Right renal pelvis (tissue), 4 donors: ENCODE results near the gene TNK2. TPM values are rescaled to one million over a fixed set of nuclear protein-coding genes. Genes with fewer than 3 reads are reported as not detected.

Source experiments
- DNase-seq, 4 donors: peaks; one replicate each; pipeline ENCODE4 v3.0.0-alpha.2; 2013; ENCODE audit warnings: low read depth in 4 of 4, low spot score in 3 of 4, missing footprints in 1 of 4
- polyA plus RNA-seq, 4 donors: library from polyadenylated mRNA; unstranded; fragments of 120-200 nt; gene quantifications; one replicate each; pipeline ENCODE4 v1.2.1, GENCODE V29; 2013; ENCODE audit not compliant: insufficient read length in 4 of 4

Gene TNK2
- polyA plus RNA-seq, 4 donors: 24.0 to 32.3 (median 27.5) TPM

DNA sequence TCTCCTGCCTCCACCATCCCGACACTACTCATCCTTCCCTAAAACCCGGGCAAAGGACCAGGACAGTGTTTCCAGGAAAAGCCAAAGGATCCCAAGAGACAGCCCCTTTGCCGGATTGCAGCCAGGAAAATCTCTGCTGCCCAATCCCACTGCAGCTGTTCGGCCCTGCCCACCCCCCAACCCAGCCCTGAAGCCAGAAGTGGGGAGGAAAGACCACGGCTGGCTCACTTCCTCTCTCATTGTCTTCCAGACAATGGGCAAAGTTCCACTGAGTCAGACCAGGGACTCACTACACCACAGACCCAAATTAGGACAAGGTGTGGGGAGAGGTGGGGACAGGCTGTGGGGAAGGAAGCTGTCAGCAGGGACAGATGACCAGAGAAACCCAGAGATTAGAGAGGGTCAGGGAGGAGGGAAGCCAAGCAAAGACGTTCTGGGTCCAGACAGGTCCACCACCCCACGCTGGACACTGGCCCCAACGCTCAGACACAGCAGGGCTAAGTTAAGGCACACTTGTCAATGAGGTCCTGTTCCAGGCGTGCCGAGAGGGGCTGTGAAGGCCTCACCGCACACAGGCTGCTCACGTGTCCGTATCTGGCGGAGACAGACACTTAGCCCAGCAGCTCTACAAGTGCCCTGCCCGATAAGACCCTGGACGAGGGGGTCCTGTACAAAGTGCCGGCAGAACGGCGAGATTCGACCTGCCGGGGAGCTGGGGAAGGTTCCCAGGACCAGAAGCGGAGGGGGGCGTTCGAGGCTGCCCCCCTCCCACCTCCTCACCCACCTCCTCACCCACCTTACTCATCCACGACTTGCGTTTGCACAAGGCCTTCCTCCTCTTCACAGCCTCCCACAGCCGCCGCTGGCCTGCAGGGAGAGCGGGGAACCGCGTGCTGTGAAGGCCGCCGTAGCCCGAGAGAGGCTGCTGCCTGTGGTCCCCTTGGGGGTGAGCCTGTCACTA, 21.9 kb downstream of the TNK2 start:
- DNase-seq: no peak

DNA sequence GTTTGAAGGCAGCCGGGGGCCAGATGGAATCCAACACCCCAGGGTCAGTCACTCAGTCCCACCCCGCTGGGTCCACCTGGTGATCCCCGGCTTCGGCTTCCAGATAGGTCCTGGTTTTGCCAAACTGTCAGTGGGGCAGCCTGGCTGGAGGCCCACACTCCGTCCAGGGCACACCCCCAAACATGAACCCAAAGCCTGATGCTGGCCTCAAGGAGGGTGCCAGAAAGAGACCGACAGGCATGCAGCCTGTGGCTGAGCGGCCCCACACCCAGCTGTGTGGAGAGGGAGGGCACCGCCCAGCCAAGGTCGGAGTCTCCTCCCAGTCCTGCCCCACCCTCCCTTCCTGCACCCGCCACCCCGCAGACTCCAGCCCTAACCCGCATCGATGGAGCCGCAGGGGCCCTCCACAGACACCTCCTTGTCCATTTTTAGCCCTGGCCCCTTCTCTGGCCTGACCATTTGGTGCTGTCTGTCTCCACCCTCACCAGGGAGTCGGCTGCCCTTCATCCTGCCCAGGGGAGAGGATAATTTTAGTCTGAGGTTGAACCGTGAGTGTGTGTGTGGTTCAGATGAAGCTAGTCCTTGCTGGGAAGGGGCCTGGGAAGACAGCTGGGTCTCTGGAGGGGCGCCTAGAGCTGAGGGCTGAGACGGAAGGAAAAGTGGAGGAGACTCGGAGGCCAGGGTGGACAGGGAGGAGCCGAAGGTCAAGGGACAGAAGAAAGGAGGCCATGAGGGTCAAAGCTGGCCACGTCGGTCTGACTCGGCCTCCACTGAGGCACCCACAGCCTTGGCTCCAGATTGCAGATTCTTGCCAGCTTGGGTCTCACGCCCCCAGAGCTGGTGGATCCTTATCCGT, 23.1 kb downstream of the TNK2 start:
- no peak for DNase-seq

DNA sequence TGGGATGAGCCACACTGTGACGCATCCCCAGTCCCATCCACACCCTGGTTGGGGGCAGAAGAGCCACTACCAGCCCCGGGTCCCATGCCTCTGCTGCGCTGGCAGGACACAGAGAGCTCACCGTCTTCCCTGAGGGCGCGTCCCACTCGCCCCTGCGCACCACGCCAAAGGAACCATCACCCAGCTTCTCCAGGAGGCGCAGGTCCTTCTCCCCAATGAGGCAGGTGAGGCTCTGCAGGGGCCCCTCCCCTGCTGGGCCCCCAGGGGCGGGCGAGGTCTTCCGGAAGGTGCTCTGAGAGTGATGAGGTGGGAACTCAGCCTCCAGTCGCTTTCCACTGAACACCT, 23.7 kb downstream of the TNK2 start:
- no peak for DNase-seq

DNA sequence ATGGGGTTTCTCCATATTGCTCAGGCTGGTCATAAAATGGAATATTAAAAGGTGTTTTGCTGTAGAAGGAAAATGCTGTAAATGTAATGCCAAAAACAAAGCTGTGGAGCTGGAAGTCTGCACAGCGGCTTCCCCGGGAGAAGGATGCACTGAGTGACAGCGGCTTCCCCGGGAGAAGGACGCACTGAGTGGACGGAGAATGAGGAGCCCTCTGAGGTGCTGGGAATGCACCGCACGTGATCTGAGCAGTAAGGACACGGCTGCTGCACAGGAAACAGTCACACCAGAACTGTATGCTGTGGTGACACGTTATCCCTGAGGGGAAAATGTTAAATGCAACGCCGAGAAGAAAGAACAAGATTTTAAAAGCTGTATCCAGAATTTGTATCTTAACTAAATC, 24.6 kb downstream of the TNK2 start:
- no peak for DNase-seq

DNA sequence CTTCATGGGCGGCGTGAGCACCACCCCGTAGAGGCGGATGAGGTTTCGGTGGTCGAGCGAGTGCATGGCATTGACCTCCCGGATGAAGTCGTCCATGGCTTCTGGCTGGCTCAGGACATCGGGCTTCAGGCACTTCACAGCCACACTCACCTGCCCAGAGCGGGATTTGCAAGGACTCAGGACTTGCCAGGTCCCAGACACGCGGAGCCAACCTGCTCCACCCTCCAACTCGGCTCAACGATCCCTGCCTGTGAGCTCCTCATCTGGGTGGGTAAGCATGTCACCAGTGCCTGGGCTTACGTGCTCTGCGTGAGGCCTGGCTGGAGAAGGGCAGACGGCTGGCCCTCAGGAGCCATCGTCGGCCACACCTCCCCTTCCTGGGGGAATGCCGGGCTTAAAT, 25.2 kb downstream of the TNK2 start:
- no peak for DNase-seq

DNA sequence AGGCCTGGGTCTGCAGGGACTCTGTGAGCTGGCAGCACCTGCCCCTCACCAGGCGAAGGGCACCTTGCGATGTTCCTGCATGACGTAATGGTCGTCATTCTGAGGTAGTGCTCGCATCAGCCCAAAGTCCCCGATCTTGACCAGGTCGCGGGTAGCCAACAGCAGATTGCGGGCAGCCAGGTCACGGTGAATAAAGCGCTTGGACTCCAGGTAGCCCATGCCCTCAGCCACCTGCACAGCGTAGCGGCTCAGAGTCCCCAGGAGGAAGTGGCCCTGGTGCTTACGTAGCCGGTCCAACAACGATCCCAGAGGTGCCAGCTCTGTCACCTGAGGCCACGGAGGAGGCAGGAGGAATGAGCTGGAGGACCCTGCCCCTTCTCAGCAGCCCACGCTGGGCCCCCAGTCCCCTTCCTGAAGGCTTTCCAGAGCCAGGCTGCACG, 26.3 kb downstream of the TNK2 start:
- DNase-seq: no peak

DNA sequence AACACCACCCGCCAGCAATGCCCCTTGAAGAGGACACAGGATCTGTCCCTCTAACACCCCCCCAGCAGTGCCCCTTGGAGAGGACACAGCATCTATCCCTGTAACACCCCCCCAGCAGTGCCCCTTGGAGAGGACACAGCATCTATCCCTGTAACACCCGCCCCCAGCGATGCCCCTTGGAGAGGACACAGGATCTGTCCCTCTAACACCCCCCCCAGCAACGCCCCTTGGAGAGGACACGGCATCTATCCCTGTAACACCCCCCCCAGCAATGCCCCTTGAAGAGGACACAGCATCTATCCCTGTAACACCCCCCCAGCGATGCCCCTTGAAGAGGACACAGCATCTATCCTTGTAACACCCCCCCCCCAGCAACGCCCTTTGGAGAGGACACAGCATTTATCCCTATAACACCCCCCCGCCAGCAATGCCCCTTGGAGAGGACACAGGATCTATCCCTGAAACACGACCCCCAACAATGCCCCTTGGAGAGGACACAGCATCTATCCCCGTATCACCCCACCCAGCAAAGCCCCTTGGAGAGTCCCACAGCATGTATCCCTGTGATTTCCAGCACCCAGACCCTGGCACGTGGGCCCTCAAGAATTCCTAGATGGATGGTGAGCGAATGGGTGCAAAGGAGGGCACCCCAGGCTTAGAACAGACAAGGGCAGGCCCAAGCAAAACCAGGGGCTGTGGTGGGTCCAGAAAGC, 26.9 kb downstream of the TNK2 start:
- DNase-seq: no peak

DNA sequence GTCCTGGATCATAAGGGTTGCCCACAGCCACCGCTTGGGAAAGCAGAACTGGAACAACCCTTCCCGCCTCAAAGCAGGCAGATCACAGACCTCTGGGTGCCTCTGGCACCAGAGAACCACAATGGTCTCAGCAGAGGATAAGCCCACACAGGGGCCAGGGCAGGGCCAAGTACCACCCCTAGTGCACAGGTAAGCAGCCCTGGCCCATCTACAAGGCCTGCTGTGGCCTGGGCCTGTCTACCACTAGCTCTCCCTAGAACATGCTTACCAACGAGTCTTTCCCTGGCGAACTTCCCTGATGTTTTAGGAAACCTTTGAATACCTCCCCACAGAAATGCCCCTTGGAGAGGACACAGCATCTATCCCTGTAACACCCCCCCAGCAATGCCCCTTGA, 28.3 kb downstream of the TNK2 start:
- DNase-seq: no peak

DNA sequence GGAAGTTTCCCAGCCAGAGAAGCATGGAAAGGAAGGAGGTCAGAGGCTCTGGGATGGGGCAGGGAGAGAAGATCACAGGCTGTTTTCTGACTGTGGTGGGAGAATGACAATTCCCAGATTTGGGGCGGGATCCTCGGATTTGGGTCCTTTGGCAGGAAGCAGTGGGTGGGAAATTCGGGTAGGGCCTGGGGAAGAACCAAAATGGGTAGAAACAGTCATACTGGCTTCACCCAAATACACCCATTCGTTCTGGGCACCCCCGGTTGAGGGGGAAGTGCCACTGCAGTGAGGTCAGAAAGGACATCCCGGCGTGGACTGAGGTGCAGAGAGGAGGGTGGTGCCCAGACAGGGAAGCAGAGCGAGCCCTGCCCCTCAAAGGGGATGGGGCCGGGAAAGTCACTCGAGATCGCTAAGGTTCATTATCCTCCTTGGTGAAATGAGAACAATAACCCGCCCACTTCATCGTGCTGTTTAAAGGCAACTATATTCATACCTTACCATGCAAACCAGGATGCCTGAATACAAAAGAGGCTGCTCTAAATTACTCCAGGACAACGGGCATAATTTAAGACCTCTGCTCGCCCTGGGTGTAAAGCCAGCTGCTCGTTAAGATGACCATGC, 28.8 kb downstream of the TNK2 start:
- no peak for DNase-seq

DNA sequence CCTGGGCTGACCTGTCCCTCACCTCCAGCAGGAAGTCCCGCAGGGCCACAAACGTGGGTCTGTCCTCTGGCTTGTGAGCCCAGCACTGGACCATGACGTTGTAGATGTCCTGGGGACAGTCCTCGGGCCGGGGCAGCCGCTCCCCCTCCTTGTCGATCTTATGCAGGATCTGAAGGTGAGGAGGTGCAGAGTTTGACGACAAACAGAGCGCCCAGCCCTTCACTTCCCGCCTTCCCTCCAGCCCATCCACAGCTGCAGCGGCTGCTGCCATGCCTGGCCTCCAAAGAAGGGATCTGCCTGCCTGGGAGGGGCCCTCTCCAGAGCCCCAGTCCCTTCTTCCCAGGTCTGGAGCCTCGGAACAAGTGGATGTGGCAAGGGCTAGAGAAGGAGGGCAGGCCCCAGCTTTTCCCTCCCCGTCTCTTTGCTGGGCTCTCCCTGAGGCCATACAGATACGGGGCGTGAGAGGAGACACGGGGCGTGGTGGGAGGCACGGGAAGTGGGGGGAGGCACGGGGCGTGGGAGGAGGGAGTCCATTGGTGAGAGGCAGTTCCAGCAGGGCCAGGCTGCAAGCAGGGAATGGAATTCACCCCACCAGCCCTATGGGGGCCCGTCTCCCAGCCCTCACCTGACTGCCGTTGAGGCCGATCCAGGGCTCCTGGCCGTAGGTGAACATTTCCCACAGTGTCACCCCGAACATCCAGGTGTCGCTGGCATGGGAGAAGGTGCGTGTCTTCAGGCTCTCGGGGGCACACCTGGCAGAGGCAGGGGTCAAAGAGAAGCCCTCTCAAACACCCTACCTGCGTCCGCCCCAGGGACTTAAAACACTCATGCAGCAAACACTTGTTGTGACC, 29.7 kb downstream of the TNK2 start:
- DNase-seq: no peak

DNA sequence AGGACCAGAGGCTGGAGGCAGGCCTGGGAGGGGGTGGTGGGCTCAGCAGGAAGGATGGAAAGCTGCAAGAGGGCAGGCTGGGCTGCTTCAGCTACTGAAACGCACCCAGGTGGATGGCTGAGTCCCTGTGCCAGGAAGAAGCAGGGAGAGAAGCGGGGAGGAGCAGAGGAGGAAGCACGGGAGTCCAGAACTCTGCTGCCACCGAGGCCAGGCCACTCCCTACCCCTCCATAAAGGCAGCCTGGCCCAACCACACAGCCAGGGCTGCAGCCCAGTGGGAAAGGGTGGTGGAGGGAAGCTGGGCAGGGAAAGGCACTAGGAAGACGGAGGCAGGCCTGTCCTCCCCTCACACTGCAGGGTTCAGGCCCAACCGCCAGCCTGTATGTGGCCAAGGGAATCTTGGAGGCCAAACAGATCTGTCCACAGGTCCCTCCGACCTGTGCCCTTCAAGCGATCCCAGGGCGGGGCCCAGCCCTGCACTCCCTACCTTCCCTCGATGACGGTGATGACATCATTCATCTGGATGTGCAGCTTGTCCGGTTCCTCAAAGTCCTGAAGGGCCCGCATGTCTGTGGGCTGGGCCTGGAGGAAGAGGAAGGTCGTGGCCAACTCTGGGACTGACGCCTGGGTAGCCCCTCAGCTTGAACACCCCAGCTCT, 30.5 kb downstream of the TNK2 start:
- no peak for DNase-seq

DNA sequence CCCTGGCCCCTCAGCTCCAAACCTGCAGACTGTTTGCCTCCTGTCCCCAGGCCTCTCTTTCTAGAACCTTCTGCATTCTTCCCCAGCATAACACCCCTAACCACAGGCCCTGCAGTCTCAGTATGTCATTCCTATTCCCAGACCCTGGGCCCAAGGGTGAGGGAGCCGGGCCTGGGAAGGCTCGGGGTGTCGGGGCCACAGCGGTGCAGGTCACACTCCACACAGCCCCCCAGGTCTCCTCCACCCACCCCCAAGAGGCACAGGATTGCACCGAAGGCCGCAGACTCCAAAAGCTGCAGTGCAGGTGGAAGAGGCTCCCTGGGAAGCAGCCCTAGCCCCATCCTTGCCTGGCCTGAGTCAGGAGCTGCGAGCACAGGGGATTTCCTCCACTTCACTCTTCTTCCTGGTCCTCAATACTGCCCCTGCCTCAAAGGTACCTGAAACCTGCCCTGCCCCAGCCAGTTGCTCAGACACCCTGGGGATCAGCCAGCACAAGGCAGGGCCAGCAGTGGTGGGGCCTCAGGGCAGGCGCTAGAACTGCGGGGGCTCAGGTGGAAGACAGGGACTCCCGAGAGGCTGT, 31.1 kb downstream of the TNK2 start:
- no peak for DNase-seq

DNA sequence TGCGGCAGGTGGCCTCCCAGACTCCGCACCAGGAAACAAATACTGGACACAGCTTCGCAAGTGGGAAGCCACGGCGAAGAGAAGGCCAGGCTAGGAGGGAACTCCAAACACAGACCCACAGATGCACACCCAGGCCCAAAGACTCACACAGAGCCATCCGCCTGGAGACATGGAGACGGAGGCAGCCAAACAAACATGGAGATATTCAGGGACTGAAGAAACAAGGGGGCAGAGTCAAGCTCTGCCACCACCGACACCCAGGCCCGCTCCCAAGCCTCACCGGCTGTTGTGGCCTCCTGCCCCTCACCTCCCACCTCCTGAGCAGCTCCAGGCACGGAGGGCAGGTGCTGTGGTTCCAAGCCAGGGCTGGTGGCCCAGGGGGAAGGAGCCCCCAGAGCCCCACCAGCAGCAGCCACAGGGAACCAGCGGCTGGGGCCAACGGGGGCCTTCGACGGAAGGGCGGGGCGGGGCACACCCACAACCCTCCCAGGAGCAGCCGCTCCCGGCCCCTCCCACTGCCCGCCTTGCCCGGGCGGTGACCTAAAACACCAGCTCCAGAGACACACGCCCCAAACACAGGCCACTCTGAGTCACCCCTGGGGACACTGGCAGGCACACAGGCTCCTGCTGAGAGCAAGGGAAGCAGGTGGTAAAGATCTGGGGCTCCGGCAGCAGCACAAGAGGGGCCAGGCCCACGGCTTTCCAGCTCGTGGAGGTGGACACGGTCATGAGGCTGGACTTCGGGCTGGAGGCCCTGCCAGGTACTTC, 31.9 kb downstream of the TNK2 start:
- DNase-seq: no peak

DNA sequence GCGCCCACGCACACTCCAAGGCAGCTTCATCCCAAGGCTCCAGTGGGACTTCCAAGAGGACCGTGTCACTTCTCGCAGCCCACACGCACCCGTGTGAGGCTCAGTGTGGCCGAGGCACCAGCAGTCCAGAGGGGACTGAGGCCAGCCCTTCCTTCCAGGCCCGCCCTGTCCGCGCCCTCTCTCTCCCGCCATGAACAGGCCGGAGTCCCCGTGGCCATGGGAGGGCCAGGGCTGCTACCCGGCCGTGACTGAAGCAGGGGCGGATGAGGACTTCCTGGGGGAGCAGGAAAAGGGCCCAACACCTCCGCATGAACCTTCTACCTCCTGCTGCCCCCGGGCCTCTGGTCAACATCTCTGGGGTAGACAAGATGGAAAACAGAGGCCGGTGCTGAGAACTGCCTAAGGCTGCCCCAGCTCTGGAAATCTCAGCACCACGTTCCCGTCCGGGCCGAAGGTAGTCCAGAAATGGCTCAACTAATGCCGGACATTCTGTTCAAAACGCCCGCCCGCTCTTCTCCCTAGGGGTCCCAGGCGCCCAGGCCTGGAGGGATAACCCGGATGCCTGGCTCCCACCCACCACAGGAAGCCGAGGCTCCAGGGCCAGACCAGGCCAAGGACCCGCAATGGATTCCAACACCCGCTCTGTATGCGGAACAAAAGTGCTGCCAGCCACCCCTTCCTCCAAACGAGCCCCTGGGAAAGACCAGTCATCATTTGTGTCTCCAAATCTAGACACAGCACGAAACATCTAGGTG, 32.7 kb downstream of the TNK2 start:
- no peak for DNase-seq

DNA sequence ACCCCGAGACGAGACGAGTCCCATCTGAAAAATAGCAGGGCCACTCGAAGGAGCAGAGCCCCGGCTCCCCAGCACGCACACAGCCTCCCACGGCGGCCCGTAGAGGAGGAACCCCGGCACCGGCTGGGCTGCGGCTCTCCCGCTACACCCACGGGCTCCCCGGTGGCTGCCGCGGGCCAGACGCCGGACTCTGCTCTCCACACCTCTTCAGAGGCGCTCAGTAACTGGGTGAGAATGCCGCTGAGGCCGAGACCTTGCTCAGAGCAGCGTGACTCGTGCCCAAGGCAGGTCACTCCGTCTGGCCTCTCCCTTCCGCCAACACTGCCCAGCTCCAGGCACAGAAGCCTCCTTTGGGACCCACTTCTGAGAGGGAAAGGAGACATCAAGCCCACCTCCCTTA, 34.4 kb downstream of the TNK2 start:
- DNase-seq: no peak

DNA sequence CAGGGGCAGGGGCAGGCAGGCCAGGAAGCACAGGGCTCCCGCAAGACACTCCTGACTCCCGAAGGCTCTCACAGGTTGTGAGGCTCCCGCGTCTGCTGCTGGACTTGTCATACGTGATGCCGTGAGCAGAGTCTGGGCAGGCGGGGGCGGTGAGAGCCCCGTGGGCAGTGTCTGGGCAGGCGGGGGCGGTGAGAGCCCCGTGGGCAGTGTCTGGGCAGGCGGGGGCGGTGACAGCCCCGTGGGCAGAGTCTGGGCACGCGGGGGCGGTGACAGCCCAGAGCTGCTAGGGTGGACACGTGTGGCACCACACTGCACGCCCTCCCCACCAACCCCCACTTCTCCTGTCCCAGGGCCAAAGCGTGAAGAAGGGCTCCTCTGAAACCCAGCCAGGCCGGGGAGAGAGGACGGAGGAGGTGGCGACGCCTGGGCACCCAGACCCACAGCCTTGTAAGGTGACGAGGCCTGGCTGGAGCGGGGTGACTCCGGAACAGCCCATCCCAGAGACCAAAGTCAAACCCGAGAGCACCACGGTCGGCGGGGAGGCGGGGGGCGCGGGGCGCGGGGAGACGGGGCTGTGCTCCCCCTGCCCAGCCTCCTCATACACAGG, 35.0 kb downstream of the TNK2 start:
- no peak for DNase-seq

DNA sequence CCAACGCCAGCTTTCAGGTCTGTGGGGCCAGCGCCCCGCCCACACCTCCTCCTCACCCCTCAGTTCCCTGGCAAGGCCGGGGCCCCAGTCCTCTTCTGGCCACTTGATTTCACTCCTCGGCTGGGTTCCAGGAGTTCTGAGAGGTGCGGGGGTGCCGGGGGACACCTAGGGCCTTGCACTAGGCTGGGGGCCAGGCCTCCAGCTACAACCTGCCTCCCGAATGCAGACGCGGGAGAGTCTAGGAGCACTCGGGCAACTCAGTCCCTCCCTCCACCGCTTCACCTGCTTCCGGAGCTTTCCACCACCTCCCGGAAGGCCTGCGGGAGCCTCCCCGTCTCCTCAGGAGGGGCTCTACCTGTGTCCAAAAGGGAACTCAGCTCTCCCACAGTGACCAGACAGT, 35.6 kb downstream of the TNK2 start:
- no peak for DNase-seq
